Activated T-cell treated with anti-CD3 and anti-CD28 coated beads, Interleukin-2, amount 50 U/mL, for 72 hours (primary cell): ENCODE data around the gene SPRY1. TPM values are rescaled to one million over a fixed set of nuclear protein-coding genes. Genes with fewer than 3 reads are reported as not detected.

ENCODE experiments used
- ATAC-seq, 2 donors: fragments of 150-1000 bp; cut with Tn5 transposase; replicated peaks in 1 of 2; 2 replicates each; pipeline ENCODE4 v1.10.0; 2021; ENCODE audit warnings: moderate library complexity in 2 of 2, mild to moderate bottlenecking in 1 of 2
- DNase-seq, 2 donors: peaks; one replicate each; pipeline ENCODE4 v3.0.0; 2021 to 2022; ENCODE audit warnings: mixed read lengths in 1 of 2
- H3K27ac Mint-ChIP-seq: one replicate; pipeline ENCODE4 v1.8.0; 2022; ENCODE audit warnings: mild to moderate bottlenecking, moderate library complexity, mixed read lengths
- H3K27me3 Mint-ChIP-seq: one replicate; pipeline ENCODE4 v1.8.0; 2022; ENCODE audit warnings: low read depth, mixed read lengths
- H3K36me3 Mint-ChIP-seq, 2 donors: one replicate each; pipeline ENCODE4 v1.8.0; 2022; ENCODE audit warnings: mixed read lengths in 2 of 2, mild to moderate bottlenecking in 1 of 2; ENCODE audit not compliant: insufficient read depth in 2 of 2
- H3K4me1 Mint-ChIP-seq: one replicate; pipeline ENCODE4 v1.8.0; 2022; ENCODE audit warnings: low read depth, mixed read lengths
- H3K4me3 Mint-ChIP-seq, 2 donors: one replicate each; pipeline ENCODE4 v1.8.0; 2022; ENCODE audit warnings: mild to moderate bottlenecking in 2 of 2, mixed read lengths in 2 of 2, moderate library complexity in 2 of 2
- H3K9me3 Mint-ChIP-seq, 2 donors: one replicate each; pipeline ENCODE4 v1.8.0; 2022; ENCODE audit warnings: mixed read lengths in 2 of 2
- total RNA-seq, 2 donors: library from RNA; stranded (reverse); gene quantifications; one replicate each; pipeline ENCODE4 v1.2.3, GENCODE V29; 2022

SPRY1 gene
- total RNA-seq, 2 donors from 2014 or later, result 39.8 to 58.1 TPM

DNA sequence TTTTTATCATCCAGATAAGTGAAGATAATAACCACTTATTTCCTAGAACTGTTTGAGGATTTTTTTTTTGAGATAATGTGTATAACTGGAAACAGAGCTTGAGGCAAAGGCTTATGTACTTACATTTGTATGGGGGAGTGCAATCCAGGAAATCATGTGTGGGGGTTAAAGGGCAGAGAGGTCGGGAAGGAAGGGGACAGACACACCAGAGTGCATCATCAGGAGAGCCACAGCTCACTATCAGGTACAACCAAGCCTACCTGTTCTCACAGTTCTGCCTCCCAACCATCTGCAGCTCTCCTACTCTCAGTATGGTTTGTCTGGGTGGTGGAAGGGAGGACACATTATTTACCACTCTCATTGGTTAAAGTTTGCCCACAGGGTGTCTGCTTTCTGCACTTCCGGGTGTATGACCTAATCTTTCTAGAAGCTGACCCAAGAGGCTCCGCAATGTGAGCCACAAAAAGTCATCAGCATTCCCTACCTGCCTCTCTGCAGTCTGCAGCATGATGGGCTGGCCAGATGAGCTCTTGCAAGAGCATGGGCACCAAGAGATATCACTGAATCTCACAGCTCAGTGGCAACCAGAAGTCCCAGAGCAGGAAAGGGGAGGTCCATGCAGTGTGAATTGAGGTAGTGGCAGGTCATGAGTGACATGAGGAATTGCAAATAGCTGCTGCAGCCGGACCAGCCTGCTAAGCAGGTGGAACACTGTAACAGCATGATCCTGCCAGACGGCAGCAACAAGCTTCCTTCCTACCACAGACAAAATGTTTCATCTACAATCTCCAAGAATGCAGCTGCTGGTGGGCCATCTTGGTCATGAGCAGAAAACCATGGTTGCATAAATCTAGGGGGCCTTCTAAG lies 36.9 kb upstream of the SPRY1 start:
- Mint-ChIP-seq H3K9me3 (no peaks in the 10 kb centered on the region), H3K27me3 (no peaks in the 10 kb centered on the region), H3K4me3 (no peak overlapping the region), H3K27ac (no peak overlapping the region), H3K36me3 (no peaks in the 10 kb centered on the region), H3K4me1 (no peaks in the 10 kb centered on the region)
- DNase-seq (no peak), ATAC-seq (no peak)

- no peak overlapping the region for H3K4me3 Mint-ChIP-seq
- no peak for DNase-seq
- no peaks in the 10 kb centered on the region for H3K27me3 Mint-ChIP-seq
- no peak for ATAC-seq
- no peak overlapping the region for H3K27ac Mint-ChIP-seq
- H3K4me1 Mint-ChIP-seq, result no peaks in the 10 kb centered on the region
- no peaks in the 10 kb centered on the region for H3K36me3 Mint-ChIP-seq
- H3K9me3 Mint-ChIP-seq, result no peaks in the 10 kb centered on the region
Observed at GRCh38 chr4:123361195-123361861, 35.3 kb upstream of the SPRY1 start.

DNA sequence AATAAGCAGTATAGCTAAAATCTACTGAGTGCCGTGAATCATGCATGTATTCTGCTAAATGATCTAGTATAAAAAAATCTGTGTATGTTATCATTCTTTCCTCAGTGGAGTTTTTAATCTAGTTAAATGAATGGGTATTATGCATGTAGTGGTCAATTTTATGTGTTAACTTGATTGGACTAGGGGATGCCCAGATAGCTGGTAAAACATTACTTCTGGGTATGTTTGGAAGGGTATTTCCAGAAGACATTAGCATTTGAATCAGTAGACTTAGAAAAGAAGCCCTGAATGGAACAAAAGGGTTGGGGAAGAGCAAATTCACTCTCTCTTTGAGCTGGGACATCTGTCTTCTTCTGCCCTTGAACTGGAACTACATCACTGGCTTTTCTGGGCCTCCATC lies 34.5 kb upstream of the SPRY1 start:
- no peak for ATAC-seq
- H3K9me3 Mint-ChIP-seq, result no peaks in the 10 kb centered on the region
- no peak overlapping the region for H3K4me3 Mint-ChIP-seq
- no peaks in the 10 kb centered on the region for H3K27me3 Mint-ChIP-seq
- no peak for DNase-seq
- H3K4me1 Mint-ChIP-seq, result no peaks in the 10 kb centered on the region
- no peaks in the 10 kb centered on the region for H3K36me3 Mint-ChIP-seq
- no peak overlapping the region for H3K27ac Mint-ChIP-seq

- H3K36me3 Mint-ChIP-seq, result no peaks in the 10 kb centered on the region
- H3K4me3 Mint-ChIP-seq, result no peak overlapping the region
- H3K27me3 Mint-ChIP-seq, result no peaks in the 10 kb centered on the region
- no peaks in the 10 kb centered on the region for H3K4me1 Mint-ChIP-seq
- ATAC-seq (no peak), DNase-seq (no peak)
- H3K27ac Mint-ChIP-seq, result no peak overlapping the region
- H3K9me3 Mint-ChIP-seq, result no peaks in the 10 kb centered on the region
Observed at GRCh38 chr4:123363729-123364128, 32.9 kb upstream of the SPRY1 start.

DNA sequence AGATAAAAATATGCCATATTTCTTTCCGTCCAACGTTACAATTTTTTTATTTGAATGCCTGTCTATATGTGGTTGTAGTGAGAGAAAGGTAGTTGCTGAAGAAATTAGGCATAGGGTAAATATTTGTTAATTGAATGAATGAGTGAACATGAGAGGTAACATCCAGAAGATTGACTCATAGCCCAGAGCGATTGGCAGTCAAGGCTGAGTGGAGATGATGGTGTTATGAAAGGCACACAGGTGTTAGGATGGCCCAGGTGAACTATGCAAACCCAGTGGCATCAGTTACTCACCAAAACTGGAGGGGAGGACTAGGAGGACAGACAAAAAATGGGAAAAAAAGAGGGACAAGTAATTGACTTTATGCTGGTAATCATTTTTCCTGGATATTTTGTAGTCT lies 31.7 kb upstream of the SPRY1 start:
- Mint-ChIP-seq H3K36me3 (no peaks in the 10 kb centered on the region), H3K4me3 (no peak overlapping the region), H3K27ac (no peak overlapping the region), H3K4me1 (no peaks in the 10 kb centered on the region), H3K27me3 (no peaks in the 10 kb centered on the region), H3K9me3 (no peaks in the 10 kb centered on the region)
- DNase-seq (no peak), ATAC-seq (no peak)

DNA sequence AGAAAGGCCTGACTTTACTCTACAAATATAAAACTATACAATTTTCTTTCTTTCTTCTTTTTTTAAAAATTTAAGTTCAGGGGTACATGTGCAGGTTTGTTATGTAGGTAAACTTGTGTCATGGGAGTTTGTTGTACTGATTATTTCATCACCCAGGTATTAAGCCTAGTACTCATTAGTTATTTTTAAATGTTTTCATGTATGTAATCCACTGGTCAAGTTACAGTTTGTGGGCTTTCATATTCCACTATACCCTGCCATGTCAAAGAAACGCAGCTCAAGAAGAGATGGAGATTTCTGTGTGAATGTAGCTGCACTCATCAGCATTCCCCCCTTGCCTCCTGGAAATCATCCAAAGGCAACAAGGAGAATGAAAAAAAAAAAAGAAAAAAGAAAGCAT lies 31.2 kb upstream of the SPRY1 start:
- Mint-ChIP-seq H3K36me3 (no peaks in the 10 kb centered on the region), H3K27ac (no peak overlapping the region), H3K27me3 (no peaks in the 10 kb centered on the region), H3K4me1 (no peaks in the 10 kb centered on the region), H3K4me3 (no peak overlapping the region), H3K9me3 (no peaks in the 10 kb centered on the region)
- no peak for DNase-seq
- ATAC-seq, result no peak

GRCh38 chr4:123366144-123366748 lies 30.3 kb upstream of the SPRY1 start:
- H3K27ac Mint-ChIP-seq, result no peak overlapping the region
- H3K4me3 Mint-ChIP-seq, result no peak overlapping the region
- DNase-seq, result no peak
- no peaks in the 10 kb centered on the region for H3K4me1 Mint-ChIP-seq
- H3K9me3 Mint-ChIP-seq, result no peaks in the 10 kb centered on the region
- H3K27me3 Mint-ChIP-seq, result no peaks in the 10 kb centered on the region
- H3K36me3 Mint-ChIP-seq, result no peaks in the 10 kb centered on the region
- ATAC-seq, result no peak

GRCh38 chr4:123378794-123379193 lies 17.8 kb upstream of the SPRY1 start:
- Mint-ChIP-seq H3K4me1 (no peaks in the 10 kb centered on the region), H3K4me3 (no peak overlapping the region), H3K27ac (no peak overlapping the region), H3K27me3 (no peaks in the 10 kb centered on the region), H3K36me3 (no peaks in the 10 kb centered on the region), H3K9me3 (peaks cover 2 to 4% of the 10 kb centered on the region in 2 donors)
- no peak for DNase-seq
- ATAC-seq, result no peak

DNA sequence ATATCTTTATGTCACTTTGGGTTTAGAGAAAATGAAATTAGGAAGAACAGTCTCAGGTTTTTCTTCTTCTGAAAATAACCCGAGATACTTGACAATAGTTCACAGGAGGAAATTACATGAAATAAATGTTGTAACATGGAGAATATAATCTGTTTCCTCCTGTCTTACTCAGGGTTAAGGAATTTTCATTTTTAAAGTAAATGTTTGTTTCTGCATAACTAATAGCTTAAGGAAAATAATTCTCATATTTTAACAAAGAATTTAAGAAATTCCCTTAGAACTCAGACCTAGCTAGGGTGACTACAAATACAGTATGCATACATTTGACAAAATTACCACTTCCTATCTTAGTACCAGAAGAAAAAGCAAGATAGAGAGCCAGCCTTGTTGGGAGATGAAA lies 17.2 kb upstream of the SPRY1 start:
- DNase-seq (no peak), ATAC-seq (no peak)
- Mint-ChIP-seq H3K27ac (no peak overlapping the region), H3K9me3 (peaks cover 2 to 3% of the 10 kb centered on the region in 2 donors), H3K27me3 (no peaks in the 10 kb centered on the region), H3K36me3 (no peaks in the 10 kb centered on the region), H3K4me1 (no peaks in the 10 kb centered on the region), H3K4me3 (no peak overlapping the region)

- DNase-seq (no peak), ATAC-seq (peak; percentile 86 to 97)
- Mint-ChIP-seq H3K36me3 (no peaks in the 10 kb centered on the region), H3K4me1 (no peaks in the 10 kb centered on the region), H3K27me3 (peaks cover 2% of the 10 kb centered on the region), H3K4me3 (no peak overlapping the region), H3K9me3 (no peaks in the 10 kb centered on the region), H3K27ac (no peak overlapping the region)
Observed at GRCh38 chr4:123380728-123381716, 15.6 kb upstream of the SPRY1 start.

- Mint-ChIP-seq H3K27me3 (peaks cover 8% of the 10 kb centered on the region), H3K9me3 (no peaks in the 10 kb centered on the region), H3K4me1 (no peaks in the 10 kb centered on the region), H3K4me3 (no peak overlapping the region), H3K27ac (no peak overlapping the region), H3K36me3 (no peaks in the 10 kb centered on the region)
- DNase-seq (no peak), ATAC-seq (no peak)
Observed at GRCh38 chr4:123381996-123382395, 14.6 kb upstream of the SPRY1 start.

DNA sequence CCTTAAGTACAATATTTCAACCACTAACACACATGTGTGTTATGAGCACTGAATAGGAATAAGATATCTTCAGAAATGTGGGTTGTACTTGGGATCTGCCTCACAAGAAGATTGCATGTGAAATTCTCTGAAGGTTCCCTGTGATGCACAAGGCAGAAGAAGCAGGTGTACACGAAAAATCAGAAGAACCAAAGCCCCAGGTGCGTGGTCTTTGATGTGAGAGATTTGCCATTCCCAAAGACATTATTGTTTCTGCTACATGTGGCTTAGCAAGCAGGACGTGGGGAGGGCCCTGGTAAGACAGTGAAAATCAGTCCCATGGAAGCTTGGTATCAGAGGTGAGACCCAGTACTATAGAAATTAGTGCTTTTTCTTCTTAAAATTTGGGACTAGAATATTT lies 13.0 kb upstream of the SPRY1 start:
- DNase-seq (no peak), ATAC-seq (no peak)
- Mint-ChIP-seq H3K4me1 (no peaks in the 10 kb centered on the region), H3K9me3 (no peaks in the 10 kb centered on the region), H3K27ac (no peak overlapping the region), H3K27me3 (peaks cover 8% of the 10 kb centered on the region), H3K36me3 (no peaks in the 10 kb centered on the region), H3K4me3 (no peak overlapping the region)
